ENCODE data around the gene LYRM2. TPM values are rescaled to one million over a fixed set of nuclear protein-coding genes. Genes with fewer than 3 reads are reported as not detected.

LYRM2 gene, protein sequence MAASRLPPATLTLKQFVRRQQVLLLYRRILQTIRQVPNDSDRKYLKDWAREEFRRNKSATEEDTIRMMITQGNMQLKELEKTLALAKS
- total RNA-seq: 10 to 100 TPM; 10.8 to 16.3 (median 12.8) TPM
- long read RNA-seq, full-length matches to known transcripts: 5 of 6 reads
- long read RNA-seq, partial matches to known transcripts: 0 of 6 reads
- long read RNA-seq, other reads (novel, unspliced or antisense): 1 of 6 reads

DNA sequence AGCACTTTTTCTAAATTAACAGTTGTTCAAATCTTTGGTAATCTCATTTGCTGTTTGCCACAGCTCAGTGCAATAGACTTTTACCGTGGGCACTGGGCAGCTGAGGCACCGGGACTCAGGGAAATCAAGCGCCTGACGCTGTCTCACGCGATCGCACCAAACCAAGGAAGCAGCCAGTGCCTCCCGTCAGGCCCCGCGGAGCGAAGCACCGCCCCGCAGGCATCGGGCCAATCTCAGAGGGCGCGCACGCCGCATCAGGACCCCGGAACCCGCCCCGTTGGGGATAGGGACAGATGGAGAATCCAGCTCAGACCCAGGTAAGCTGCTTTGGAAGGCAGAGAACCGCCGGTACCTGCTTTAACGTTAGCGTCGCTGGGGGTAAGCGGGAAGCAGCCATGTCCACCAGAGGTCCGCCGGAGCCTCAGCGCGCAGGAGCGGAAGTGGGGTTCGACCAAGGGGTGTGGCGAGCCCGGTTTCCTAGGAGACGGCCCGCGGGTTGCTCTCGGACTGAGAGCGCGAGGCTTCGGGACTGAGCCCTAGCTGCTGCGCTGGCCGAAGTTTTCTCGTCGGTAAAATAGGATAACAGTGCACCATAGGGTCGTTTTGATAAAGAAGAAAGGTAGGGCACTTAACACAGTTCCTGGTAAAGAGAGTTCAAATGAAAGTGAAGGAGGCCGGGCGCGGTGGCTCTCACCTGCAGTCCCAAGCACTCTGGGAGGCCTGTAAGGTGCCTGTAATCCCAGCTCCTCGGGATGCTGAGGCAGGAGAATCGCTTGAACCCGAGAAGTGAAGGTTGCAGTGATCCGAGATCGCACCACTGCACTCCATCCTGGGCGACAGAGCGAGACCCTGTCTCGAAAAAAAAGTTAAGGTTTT lies at the start of gene LYRM2:
TSS of gene LYRM2 (minus strand) at position 428 of the 876 bp plus-strand sequence. CDS start at position 397, 31 bp downstream.
- TF ChIP-seq, protein P1, sequence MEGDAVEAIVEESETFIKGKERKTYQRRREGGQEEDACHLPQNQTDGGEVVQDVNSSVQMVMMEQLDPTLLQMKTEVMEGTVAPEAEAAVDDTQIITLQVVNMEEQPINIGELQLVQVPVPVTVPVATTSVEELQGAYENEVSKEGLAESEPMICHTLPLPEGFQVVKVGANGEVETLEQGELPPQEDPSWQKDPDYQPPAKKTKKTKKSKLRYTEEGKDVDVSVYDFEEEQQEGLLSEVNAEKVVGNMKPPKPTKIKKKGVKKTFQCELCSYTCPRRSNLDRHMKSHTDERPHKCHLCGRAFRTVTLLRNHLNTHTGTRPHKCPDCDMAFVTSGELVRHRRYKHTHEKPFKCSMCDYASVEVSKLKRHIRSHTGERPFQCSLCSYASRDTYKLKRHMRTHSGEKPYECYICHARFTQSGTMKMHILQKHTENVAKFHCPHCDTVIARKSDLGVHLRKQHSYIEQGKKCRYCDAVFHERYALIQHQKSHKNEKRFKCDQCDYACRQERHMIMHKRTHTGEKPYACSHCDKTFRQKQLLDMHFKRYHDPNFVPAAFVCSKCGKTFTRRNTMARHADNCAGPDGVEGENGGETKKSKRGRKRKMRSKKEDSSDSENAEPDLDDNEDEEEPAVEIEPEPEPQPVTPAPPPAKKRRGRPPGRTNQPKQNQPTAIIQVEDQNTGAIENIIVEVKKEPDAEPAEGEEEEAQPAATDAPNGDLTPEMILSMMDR (IDR thresholded peaks at IDR 0.05): peak in 2 of 4 donors; percentile 8 to 26
- peak; percentile 81 for TF ChIP-seq POLR2A (IDR thresholded peaks at IDR 0.05)
- peaks cover 0 to 11% (median 6%) of the 10 kb centered on the region in 4 donors for H3K36me3 ChIP-seq

DNA sequence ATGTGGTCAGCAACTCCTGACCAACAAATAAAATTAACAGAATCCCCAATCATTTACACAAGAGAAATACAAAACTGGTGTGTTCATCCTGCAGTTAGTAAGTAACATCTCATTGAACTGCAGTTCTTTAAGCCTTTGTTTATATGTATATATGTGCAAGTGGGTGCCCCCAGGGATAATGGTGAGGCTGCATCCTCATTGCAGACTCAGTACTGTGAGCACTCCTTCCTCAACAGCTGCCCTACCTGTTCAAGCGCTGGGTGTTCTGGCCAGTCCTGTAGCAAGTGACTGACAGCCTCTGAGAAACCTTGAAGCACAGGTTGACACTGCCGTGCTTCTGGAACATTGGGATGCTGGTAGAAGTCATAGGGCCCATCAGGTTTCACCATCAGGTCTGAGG lies 49.8 kb upstream of the LYRM2 start:
- TF ChIP-seq, protein P1 (IDR thresholded peaks at IDR 0.05): no peak
- no peak for TF ChIP-seq POLR2A (IDR thresholded peaks at IDR 0.05)
- Histone ChIP-seq H3K4me3 (no peak overlapping the region), H3K27me3 (no peaks in the 10 kb centered on the region), H3K9me3 (no peaks in the 10 kb centered on the region), H3K4me1 (no peaks in the 10 kb centered on the region), H3K36me3 (peaks cover 0 to 99% (median 44%) of the 10 kb centered on the region in 4 donors), H3K27ac (no peak overlapping the region)
- no peak for DNase-seq
- ATAC-seq: no peak
- no CpG with 5 or more reads among the region's 2 CpGs for WGBS (ENCODE audit: insufficient coverage, low coverage, low lambda C conversion rate, missing lambda C conversion rate)
- intact Hi-C loops (cut with DNase I): no loop called here

More for the DNA sequence above, at the start of gene LYRM2:
- ATAC-seq: peak; percentile 97 to 99 (median 98)
- Histone ChIP-seq H3K4me3 (peak within 1 kb of the TSS; percentile 73 to 96 (median 79)), H3K9me3 (no peaks in the 10 kb centered on the region), H3K27ac (peak within 1 kb of the TSS; percentile 81 to 89 (median 82)), H3K27me3 (no peaks in the 10 kb centered on the region), H3K4me1 (peaks cover 0 to 18% (median 5%) of the 10 kb centered on the region in 4 donors)
- intact Hi-C loops (cut with DNase I): no loop called here
- peak; percentile 96 to 98 (median 96) for DNase-seq
- WGBS (ENCODE audit: insufficient coverage, low coverage, low lambda C conversion rate, missing lambda C conversion rate): 2% methylated on average over 48 of the region's 58 CpGs

DNA sequence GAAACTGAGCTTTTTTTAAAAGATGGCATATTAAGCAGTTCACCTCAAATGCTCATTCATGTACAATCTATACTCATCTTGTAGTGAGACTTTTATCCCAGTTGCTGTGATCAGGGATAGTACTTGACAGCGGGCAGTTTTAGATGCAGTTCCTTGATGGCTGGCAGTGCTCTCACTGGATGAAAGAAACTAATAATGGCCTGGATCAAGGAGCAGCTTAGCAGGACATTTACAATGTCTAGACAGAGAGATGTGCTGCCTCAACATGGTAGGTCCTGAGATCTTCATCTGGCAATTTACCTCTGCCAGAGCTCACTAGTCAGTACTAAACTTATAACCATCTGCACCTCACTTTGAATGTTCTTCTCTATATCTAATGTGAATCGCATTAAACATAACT lies 46.8 kb upstream of the LYRM2 start:
- Histone ChIP-seq H3K4me1 (no peaks in the 10 kb centered on the region), H3K27me3 (no peaks in the 10 kb centered on the region), H3K36me3 (peaks cover 0 to 97% (median 47%) of the 10 kb centered on the region in 4 donors), H3K27ac (no peak overlapping the region), H3K4me3 (no peak overlapping the region), H3K9me3 (no peaks in the 10 kb centered on the region)
- 100% methylated on average over 1 of the region's 2 CpGs for WGBS (ENCODE audit: insufficient coverage, low coverage, low lambda C conversion rate, missing lambda C conversion rate)
- TF ChIP-seq, protein P1 (IDR thresholded peaks at IDR 0.05): no peak
- TF ChIP-seq POLR2A (IDR thresholded peaks at IDR 0.05): no peak
- DNase-seq: no peak
- intact Hi-C loops (cut with DNase I): no loop called here
- no peak for ATAC-seq

DNA sequence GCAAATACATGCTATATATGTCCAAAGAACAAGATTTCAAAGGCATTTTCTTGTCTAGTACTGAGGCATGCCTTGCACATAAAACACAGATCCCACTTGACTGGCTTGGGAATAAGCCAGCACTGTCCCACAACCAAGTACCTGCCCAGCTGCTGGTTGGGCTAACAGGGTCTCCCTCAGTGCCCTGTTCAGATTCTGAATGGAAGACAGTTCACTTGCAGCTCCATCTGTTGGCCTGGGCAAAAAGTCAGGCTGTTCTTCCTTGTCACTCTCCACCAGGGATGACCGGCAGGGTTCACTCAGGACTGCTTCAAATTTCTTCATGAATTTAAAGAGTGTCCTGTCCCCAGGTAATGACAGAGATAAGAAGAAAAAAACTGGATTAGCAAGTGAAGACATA lies 44.4 kb upstream of the LYRM2 start:
- DNase-seq: no peak
- Histone ChIP-seq H3K27ac (no peak overlapping the region), H3K4me1 (no peaks in the 10 kb centered on the region), H3K4me3 (no peak overlapping the region), H3K9me3 (no peaks in the 10 kb centered on the region), H3K27me3 (no peaks in the 10 kb centered on the region), H3K36me3 (peaks cover 0 to 97% (median 46%) of the 10 kb centered on the region in 4 donors)
- intact Hi-C loops (cut with DNase I): no loop called here
- peak in 1 of 4 donors; percentile 28 for ATAC-seq
- TF ChIP-seq POLR2A (IDR thresholded peaks at IDR 0.05): no peak
- TF ChIP-seq, protein P1 (IDR thresholded peaks at IDR 0.05): no peak
- WGBS (ENCODE audit: insufficient coverage, low coverage, low lambda C conversion rate, missing lambda C conversion rate): 91% methylated on average over 1 of the region's 1 CpG

All from right lobe of liver (tissue), 6 donors.